Endothelial cell of umbilical vein (primary cell): ENCODE measurements around the gene TEAD4.

Experiments used
- CTCF ChIP-seq, 2 donors: IDR thresholded peaks; 1 replicate in 1 of 2; 2 replicates in 1 of 2; pipeline ENCODE4 v1.5.1; 2011; ENCODE audit warnings: low read length in 2 of 2, mild to moderate bottlenecking in 2 of 2, moderate library complexity in 2 of 2, control low read depth in 1 of 2, inconsistent platforms in 1 of 2, low read depth in 1 of 2; ENCODE audit not compliant: insufficient read depth in 1 of 2; ENCODE audit errors: extremely low read depth in 1 of 2
- EZH2 ChIP-seq: IDR thresholded peaks from 2 replicates; pipeline ENCODE4 v1.6.1; 2012; ENCODE audit warnings: borderline replicate concordance, low read depth, mild to moderate bottlenecking, moderate library complexity, low read length, inconsistent platforms; ENCODE audit not compliant: severe bottlenecking
- JUN ChIP-seq: IDR thresholded peaks from 2 replicates; pipeline ENCODE4 v1.6.1; 2011; ENCODE audit warnings: borderline replicate concordance, low read depth; ENCODE audit not compliant: insufficient read length, insufficient read depth
- MAX ChIP-seq: IDR thresholded peaks from 2 replicates; pipeline ENCODE4 v1.6.1; 2011; ENCODE audit not compliant: insufficient read depth, insufficient read length
- POLR2A ChIP-seq: IDR thresholded peaks from 2 replicates; pipeline ENCODE4 v1.6.1; 2012; ENCODE audit warnings: low read depth, mild to moderate bottlenecking, control low read depth, low read length
- POLR2AphosphoS5 ChIP-seq: IDR thresholded peaks from 2 replicates; pipeline ENCODE4 v1.6.1; 2012; ENCODE audit warnings: low read depth, mild to moderate bottlenecking, control low read depth, low read length, moderate library complexity; ENCODE audit not compliant: insufficient read depth

- TF ChIP-seq EZH2 = no peak
- no peak for TF ChIP-seq CTCF (IDR thresholded peaks at IDR 0.05; ENCODE audit: extremely low read depth in 1 of 2, insufficient read depth in 1 of 2, low read depth in 1 of 2, low read length in 2 of 2)
- peak; percentile 71 for TF ChIP-seq POLR2A
- TF ChIP-seq POLR2AphosphoS5 = peak; percentile 45
- TF ChIP-seq MAX = no peak
- TF ChIP-seq JUN = no peak
These were observed 585 bp upstream of the TEAD4 start for GRCh38 chr12:2958432-2959191.
